HEK293T (cell line): Measurements from ENCODE around the gene MMP2.

Experiments used
- CTCF ChIA-PET: fragments of 350-600 bp; formaldehyde crosslinking; extraction: SDS; loops from one replicate; lab custom pipeline; 2021; ENCODE audit warnings: antibody characterized with exemption, inconsistent platforms; lab: Yijun Ruan, JAX
- POLR2A ChIA-PET: fragments of 350-600 bp; formaldehyde crosslinking; extraction: SDS; loops from one replicate; lab custom pipeline; 2020; ENCODE audit warnings: antibody characterized with exemption, inconsistent platforms; lab: Yijun Ruan, JAX
- DNase-seq: peaks from one replicate; pipeline ENCODE4 v3.0.0; 2012; ENCODE audit warnings: mixed read lengths; ENCODE audit errors: extremely low spot score
- ARNT ChIP-seq: fragments of 450-650 bp; IDR thresholded peaks from 2 replicates; pipeline ENCODE4 v1.6.1; 2017; ENCODE audit warnings: mild to moderate bottlenecking
- BHLHE40 ChIP-seq: fragments of 450-650 bp; IDR thresholded peaks from 2 replicates; pipeline ENCODE4 v1.6.1; 2016; ENCODE audit warnings: mild to moderate bottlenecking, moderate library complexity, borderline replicate concordance
- CTBP1 ChIP-seq: fragments of 450-650 bp; IDR thresholded peaks from 2 replicates; pipeline ENCODE4 v1.6.1; 2016; ENCODE audit warnings: borderline replicate concordance
- ELF4 ChIP-seq: fragments of 450-650 bp; IDR thresholded peaks from 2 replicates; pipeline ENCODE4 v1.6.1; 2017; ENCODE audit warnings: antibody characterized with exemption
- FOXA1 ChIP-seq: fragments of 450-650 bp; IDR thresholded peaks from 2 replicates; pipeline ENCODE4 v1.6.1; 2016; ENCODE audit warnings: mild to moderate bottlenecking
- FOXK2 ChIP-seq: fragments of 450-650 bp; IDR thresholded peaks from 2 replicates; pipeline ENCODE4 v1.6.1; 2016; ENCODE audit warnings: mild to moderate bottlenecking
- FOXM1 ChIP-seq: fragments of 450-650 bp; IDR thresholded peaks from 2 replicates; pipeline ENCODE4 v1.6.1; 2017; ENCODE audit warnings: mild to moderate bottlenecking, borderline replicate concordance
- HDGF ChIP-seq: fragments of 450-650 bp; IDR thresholded peaks from 2 replicates; pipeline ENCODE4 v1.6.1; 2017; ENCODE audit warnings: antibody characterized with exemption, borderline replicate concordance
- L3MBTL2 ChIP-seq: fragments of 450-650 bp; conservative IDR thresholded peaks from 2 replicates; pipeline ENCODE4 v1.6.1; 2016; ENCODE audit warnings: mild to moderate bottlenecking
- LEF1 ChIP-seq: fragments of 450-650 bp; IDR thresholded peaks from 2 replicates; pipeline ENCODE4 v1.6.1; 2017; ENCODE audit warnings: mild to moderate bottlenecking, borderline replicate concordance
- NFRKB ChIP-seq: fragments of 450-650 bp; IDR thresholded peaks from 2 replicates; pipeline ENCODE4 v1.6.1; 2016; ENCODE audit warnings: mild to moderate bottlenecking, moderate library complexity
- PKNOX1 ChIP-seq: fragments of 450-650 bp; IDR thresholded peaks from 2 replicates; pipeline ENCODE4 v1.6.1; 2016
- SP1 ChIP-seq: fragments of 450-650 bp; IDR thresholded peaks from 2 replicates; pipeline ENCODE4 v1.6.1; 2017
- SUZ12 ChIP-seq: fragments of 450-650 bp; IDR thresholded peaks from 2 replicates; pipeline ENCODE4 v1.6.1; 2016; ENCODE audit warnings: mild to moderate bottlenecking
- TARDBP ChIP-seq: fragments of 450-650 bp; IDR thresholded peaks from 2 replicates; pipeline ENCODE4 v1.6.1; 2016
- ZNF384 ChIP-seq: fragments of 450-650 bp; IDR thresholded peaks from 2 replicates; pipeline ENCODE4 v1.6.1; 2016

Gene MMP2

GRCh38 chr16:55453909-55454308 lies 25.1 kb upstream of the MMP2 start:
- TF ChIP-seq NFRKB (no peak), CTBP1 (no peak), HDGF (no peak)
- DNase-seq, result no peak
- ChIA-PET POLR2A (no interaction called here), CTCF (no interaction called here)

DNA sequence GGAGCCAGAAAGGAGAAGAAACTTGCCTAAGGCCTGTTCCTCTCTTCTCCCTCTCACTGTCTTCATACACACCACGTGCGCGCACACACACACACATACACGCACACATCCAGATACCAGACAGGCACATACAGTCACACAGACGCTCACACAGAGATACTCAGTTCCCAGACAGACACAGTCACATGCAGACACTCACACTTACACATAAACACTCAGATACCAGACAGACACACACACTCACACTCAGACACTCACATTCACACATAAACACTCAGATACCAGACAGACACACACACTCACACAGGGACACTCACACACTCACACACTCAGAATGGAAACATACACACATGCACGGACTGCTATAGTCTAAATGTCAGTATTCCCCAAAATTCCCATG lies 24.1 kb upstream of the MMP2 start:
- POLR2A ChIA-PET, result no interaction called here
- no peak for DNase-seq
- CTCF ChIA-PET, result no interaction called here
- TF ChIP-seq FOXK2 (no peak), CTBP1 (no peak), HDGF (no peak)

DNA sequence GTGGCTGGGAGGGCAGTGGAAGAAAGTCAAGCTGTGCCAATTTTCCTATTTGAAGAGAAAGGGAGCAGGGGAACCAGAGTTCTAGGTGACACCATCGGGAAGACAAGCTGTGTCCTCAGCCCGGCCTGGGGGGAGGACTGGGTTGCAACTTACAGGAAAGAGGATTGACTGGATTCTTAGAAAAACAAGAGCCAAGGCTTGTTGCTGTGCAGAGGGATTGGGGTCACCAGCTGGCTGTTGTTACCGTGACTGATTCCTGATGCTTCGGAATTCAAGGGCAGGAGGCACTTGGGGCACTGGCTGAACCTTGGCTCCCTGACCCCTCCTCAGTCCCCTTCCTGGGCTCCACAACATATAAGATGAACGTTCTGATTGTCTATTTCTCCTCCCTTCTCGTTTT lies 16.8 kb upstream of the MMP2 start:
- DNase-seq, result no peak
- ChIA-PET POLR2A (no interaction called here), CTCF (no interaction called here)
- TF ChIP-seq FOXM1 (no peak), PKNOX1 (no peak), ELF4 (no peak), BHLHE40 (no peak), SUZ12 (no peak), NFRKB (no peak), ZNF384 (no peak), ARNT (no peak), L3MBTL2 (no peak), FOXK2 (no peak), FOXA1 (no peak), CTBP1 (no peak), TARDBP (no peak), HDGF (no peak), LEF1 (no peak), SP1 (no peak)

DNA sequence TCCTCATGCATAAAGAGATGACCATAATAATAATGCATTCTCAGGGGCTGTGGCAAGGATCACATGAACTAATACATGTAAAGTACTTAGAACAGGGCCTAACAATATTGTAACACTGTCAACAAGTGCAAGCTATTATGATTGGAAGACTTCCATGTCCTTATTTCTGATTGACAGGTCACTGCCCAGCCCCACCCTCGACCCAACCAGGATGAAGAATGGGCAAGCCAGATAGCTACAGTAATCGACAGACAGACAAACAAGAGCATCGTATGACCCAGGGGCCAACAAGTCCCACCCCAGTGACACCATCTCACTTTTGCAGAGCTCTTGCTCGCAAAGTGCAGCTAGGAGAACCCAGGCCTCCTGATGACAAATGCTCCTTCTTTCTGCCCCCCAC lies 14.6 kb upstream of the MMP2 start:
- CTCF ChIA-PET, result interaction anchor here (0.6 to 2.6 kb wide), 23 partner anchors 8 to 845 kb away, joined by 3 to 47 read pairs (median 5); no protein-coding TSS in a partner anchor

GRCh38 chr16:55465077-55465896 lies 13.7 kb upstream of the MMP2 start:
- POLR2A ChIA-PET, result no interaction called here
- TF ChIP-seq L3MBTL2, result no peak
- TF ChIP-seq HDGF, result no peak
- TF ChIP-seq FOXA1, result no peak
- no peak for TF ChIP-seq SP1
- no peak for TF ChIP-seq ZNF384
- no peak for TF ChIP-seq PKNOX1
- TF ChIP-seq FOXK2, result no peak
- CTCF ChIA-PET, result interaction anchor here (0.6 to 2.6 kb wide), 26 partner anchors 9 to 891 kb away, joined by 3 to 47 read pairs (median 4); no protein-coding TSS in a partner anchor
- peak; percentile 82 for DNase-seq

More for the DNA sequence above, 14.6 kb upstream of the MMP2 start:
- no peak for DNase-seq
- POLR2A ChIA-PET, result no interaction called here
- TF ChIP-seq SUZ12, result no peak
- no peak for TF ChIP-seq FOXA1
- TF ChIP-seq PKNOX1, result peak; percentile 65
- no peak for TF ChIP-seq ELF4
- no peak for TF ChIP-seq LEF1

GRCh38 chr16:55466209-55466608 lies 12.8 kb upstream of the MMP2 start:
- no peak for DNase-seq
- POLR2A ChIA-PET, result no interaction called here
- no peak for TF ChIP-seq LEF1
- TF ChIP-seq TARDBP, result no peak
- CTCF ChIA-PET, result interaction anchor here (1.7 to 2.6 kb wide), 3 partner anchors 10 to 237 kb away, joined by 5 to 47 read pairs (median 9); no protein-coding TSS in a partner anchor

DNA sequence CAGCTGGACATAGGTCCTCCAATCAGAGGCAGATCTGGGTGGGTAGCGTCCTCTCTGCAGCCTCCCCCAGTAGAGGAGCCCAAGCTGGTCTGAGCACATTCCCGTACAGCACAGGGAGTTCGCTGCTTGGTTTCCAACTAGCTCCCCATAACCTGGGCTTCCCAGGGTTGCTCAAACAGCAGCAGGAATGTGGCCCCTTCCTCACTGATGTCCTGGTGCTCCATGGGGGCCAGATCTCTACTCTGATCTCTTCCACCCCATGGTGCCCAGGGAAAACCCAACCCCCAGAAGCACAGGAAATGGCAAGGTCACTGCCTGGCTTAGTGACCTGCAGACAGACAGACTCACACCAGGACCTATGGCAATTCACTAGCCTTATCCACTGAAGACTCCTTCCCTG lies 11.1 kb upstream of the MMP2 start:
- CTCF ChIA-PET, result interaction anchor here (1.4 kb wide), 1 partner anchor 234 kb away, joined by 6 read pairs; no protein-coding TSS in a partner anchor
- POLR2A ChIA-PET, result no interaction called here
- no peak for TF ChIP-seq ARNT
- no peak for TF ChIP-seq ZNF384
- no peak for TF ChIP-seq CTBP1
- no peak for TF ChIP-seq BHLHE40
- no peak for TF ChIP-seq SUZ12
- TF ChIP-seq FOXM1, result no peak
- no peak for DNase-seq
